Measurements from ENCODE around the gene CD44. TPM values are rescaled to one million over a fixed set of nuclear protein-coding genes. Genes with fewer than 3 reads are reported as not detected.

Gene CD44
- total RNA-seq, 6 experiments from 2014 or later: 12.2 to 64.1 (median 22.9) TPM

DNA sequence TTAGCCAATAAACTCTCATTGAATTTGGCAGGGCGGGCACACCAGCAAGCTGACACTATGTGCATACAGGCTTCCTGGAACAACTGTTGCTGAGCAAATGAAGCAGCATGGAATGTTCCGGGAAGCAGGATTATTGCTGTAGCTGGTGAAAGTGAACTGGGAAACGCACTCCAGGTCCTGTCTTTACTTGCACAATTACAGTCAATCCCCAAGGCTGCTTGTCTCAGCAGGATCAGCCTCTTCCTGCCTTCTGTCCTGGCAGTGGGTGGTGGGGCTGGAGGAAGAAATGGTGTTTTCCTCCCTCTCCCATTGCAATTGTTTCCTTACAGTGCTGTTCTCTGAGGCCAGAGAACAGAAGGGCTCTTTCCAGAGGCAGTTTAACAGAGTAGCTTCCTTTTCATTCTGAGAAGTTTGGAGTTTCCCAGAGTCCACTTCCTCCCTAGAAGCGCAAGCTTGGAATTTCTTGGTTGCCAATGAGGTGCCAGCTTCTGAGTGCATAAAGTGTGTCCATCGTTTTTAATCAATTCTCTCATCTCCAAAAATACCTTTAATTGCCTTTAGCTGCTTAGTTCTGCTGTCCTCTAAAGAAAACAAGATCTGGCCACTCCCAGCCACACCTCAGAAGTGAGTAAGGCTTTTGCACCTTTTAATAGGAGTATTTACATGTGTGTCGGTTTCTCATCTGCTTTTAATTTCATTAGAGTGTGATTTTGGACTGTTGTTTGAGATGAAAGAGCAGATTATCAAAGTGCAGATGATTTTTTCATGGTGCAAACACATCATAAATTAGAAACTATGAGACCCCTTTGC is 19.9 kb downstream of the CD44 start:
- Histone ChIP-seq H3K4me1 (peaks cover 0 to 14% (median 0%) of the 10 kb centered on the region in 4 donors), H3K36me3 (no peaks in the 10 kb centered on the region), H3K4me3 (no peak overlapping the region), H3K9me3 (no peaks in the 10 kb centered on the region), H3K27ac (no peak overlapping the region), H3K27me3 (no peaks in the 10 kb centered on the region)
- intact Hi-C loops (cut with DNase I): no loop called here
- DNase-seq (no peak), ATAC-seq (peak; percentile 69 to 90 (median 74))
- TF ChIP-seq POLR2A (IDR thresholded peaks at IDR 0.05): no peak
- TF ChIP-seq, protein P1, sequence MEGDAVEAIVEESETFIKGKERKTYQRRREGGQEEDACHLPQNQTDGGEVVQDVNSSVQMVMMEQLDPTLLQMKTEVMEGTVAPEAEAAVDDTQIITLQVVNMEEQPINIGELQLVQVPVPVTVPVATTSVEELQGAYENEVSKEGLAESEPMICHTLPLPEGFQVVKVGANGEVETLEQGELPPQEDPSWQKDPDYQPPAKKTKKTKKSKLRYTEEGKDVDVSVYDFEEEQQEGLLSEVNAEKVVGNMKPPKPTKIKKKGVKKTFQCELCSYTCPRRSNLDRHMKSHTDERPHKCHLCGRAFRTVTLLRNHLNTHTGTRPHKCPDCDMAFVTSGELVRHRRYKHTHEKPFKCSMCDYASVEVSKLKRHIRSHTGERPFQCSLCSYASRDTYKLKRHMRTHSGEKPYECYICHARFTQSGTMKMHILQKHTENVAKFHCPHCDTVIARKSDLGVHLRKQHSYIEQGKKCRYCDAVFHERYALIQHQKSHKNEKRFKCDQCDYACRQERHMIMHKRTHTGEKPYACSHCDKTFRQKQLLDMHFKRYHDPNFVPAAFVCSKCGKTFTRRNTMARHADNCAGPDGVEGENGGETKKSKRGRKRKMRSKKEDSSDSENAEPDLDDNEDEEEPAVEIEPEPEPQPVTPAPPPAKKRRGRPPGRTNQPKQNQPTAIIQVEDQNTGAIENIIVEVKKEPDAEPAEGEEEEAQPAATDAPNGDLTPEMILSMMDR (IDR thresholded peaks at IDR 0.05): no peak
- 50% methylated on average over 6 of the region's 6 CpGs for WGBS (ENCODE audit: insufficient coverage, low coverage, low lambda C conversion rate, missing lambda C conversion rate)

DNA sequence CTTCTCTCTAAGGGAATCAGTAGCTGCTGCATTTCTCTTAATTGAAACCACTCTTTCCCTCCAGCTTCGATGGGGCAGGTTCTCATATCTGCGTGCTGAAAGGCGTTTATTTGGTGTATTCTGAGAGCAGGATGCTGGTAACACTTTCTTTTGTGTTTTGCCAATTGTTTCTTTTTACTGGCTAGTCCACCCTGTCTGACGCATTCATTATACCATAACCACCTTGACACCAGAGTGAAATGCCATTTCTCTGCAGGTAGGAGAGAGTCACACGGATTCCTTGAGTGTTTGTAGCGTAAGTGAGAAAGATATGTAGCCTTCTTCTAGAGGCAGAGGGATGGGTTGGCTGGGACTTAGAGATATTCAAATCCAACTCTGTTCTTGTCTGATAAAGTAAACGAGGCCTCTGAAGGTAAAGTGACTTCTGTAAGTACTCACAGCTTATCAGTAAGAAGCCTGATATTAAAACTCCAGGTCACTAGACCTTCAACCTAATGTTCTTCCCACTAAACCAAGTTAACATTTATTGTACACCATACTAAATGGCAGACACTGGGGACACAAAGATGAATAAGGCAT is 21.4 kb downstream of the CD44 start:
- Histone ChIP-seq H3K9me3 (no peaks in the 10 kb centered on the region), H3K27me3 (no peaks in the 10 kb centered on the region), H3K4me3 (no peak overlapping the region), H3K4me1 (peaks cover 0 to 14% (median 0%) of the 10 kb centered on the region in 4 donors), H3K36me3 (no peaks in the 10 kb centered on the region), H3K27ac (no peak overlapping the region)
- no peak for TF ChIP-seq POLR2A (IDR thresholded peaks at IDR 0.05)
- TF ChIP-seq, protein P1 (IDR thresholded peaks at IDR 0.05): no peak
- 78% methylated on average over 7 of the region's 7 CpGs for WGBS (ENCODE audit: insufficient coverage, low coverage, low lambda C conversion rate, missing lambda C conversion rate)
- intact Hi-C loops (cut with DNase I): no loop called here
- no peak for ATAC-seq
- no peak for DNase-seq

DNA sequence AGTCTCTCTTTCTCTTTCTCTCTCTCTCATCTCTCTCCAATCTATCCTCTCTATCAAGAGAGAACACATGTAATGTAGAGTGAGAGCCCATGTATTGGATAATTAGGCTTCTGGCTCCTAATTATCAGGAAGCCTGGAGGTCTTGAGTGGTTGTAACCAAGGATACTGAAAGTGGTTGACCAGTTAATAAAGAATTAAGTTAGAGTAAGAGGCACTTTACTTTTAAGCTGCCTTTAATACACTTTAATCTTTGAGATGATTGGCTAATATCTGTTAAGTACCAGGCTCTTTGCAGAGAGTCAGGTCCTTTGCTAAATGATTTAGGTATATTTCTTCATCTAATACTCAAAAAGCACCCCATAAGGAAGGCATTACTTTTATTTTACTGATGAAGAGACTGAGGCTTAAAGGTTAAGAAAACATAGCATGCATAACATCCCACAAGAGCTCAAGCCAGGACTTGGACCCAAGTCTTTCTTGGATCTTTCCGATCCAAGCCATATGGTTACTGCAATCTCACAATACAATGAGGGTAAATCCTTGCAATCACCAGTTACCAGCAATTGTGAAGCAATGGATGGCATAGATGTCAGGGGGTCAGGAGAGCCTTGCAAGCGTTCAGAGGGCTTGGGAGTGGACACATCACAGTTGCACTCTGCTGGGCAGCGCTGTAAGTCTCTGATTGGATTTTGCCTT is 22.1 kb downstream of the CD44 start:
- WGBS (ENCODE audit: insufficient coverage, low coverage, low lambda C conversion rate, missing lambda C conversion rate): 79% methylated on average over 2 of the region's 3 CpGs
- ATAC-seq (no peak), DNase-seq (no peak)
- no peaks in the 10 kb centered on the region for H3K27me3 ChIP-seq
- H3K9me3 ChIP-seq: no peaks in the 10 kb centered on the region
- TF ChIP-seq, protein P1 (IDR thresholded peaks at IDR 0.05): no peak
- TF ChIP-seq POLR2A (IDR thresholded peaks at IDR 0.05): no peak
- H3K27ac ChIP-seq: no peak overlapping the region
- intact Hi-C loops (cut with DNase I): no loop called here
- H3K36me3 ChIP-seq: no peaks in the 10 kb centered on the region
- peaks cover 0 to 14% (median 0%) of the 10 kb centered on the region in 4 donors for H3K4me1 ChIP-seq
- H3K4me3 ChIP-seq: no peak overlapping the region

DNA sequence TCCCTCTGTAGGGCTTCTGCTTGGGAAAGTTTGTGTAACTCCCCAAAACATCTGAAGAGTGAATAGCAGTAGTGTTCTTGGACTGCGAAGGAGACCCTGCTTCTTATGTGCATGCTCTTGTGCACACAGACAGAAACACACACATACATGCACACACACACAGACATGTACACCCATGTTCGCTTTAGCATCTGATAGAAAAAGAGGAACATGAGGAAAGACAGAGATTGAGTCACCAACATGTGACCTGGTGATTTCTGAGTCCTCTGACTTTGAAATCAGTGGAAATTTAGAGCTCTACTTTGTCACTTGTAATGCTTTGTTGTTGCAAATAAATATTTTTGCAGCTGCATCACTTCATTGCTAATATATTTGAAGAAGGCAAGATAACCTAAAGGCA is 23.8 kb downstream of the CD44 start:
- intact Hi-C loops (cut with DNase I): no loop called here
- Histone ChIP-seq H3K9me3 (no peaks in the 10 kb centered on the region), H3K27ac (no peak overlapping the region), H3K4me1 (peaks cover 0 to 20% (median 0%) of the 10 kb centered on the region in 4 donors), H3K27me3 (no peaks in the 10 kb centered on the region), H3K36me3 (no peaks in the 10 kb centered on the region), H3K4me3 (no peak overlapping the region)
- 78% methylated on average over 2 of the region's 2 CpGs for WGBS (ENCODE audit: insufficient coverage, low coverage, low lambda C conversion rate, missing lambda C conversion rate)
- DNase-seq: no peak
- ATAC-seq: peak in 2 of 4 donors; percentile 16 to 17
- TF ChIP-seq, protein P1 (IDR thresholded peaks at IDR 0.05): no peak
- no peak for TF ChIP-seq POLR2A (IDR thresholded peaks at IDR 0.05)

All from right lobe of liver (tissue), 6 donors.